IMR-90 (cell line): ENCODE results near the gene CD244. TPM values are rescaled to one million over a fixed set of nuclear protein-coding genes. Genes with fewer than 3 reads are reported as not detected.

Experiments
- ATAC-seq: fragments of 200-7000 bp; cut with Tn5 transposase; 2 replicates; pipeline ENCODE4 v1.9.1; 2020; ENCODE audit warnings: low read depth, mild to moderate bottlenecking, moderate library complexity
- BruUV-seq: library from RNA; stranded (reverse); fragments of 400-500 nt; replicated peaks from 2 replicates; lab custom pipeline; 2021; lab: Mats Ljungman, UMichigan
- CTCF ChIA-PET: fragments of 300-600 bp; formaldehyde crosslinking; extraction: SDS; loops from one replicate; lab custom pipeline; 2021; ENCODE audit warnings: antibody characterized with exemption; lab: Yijun Ruan, JAX
- POLR2A ChIA-PET: fragments of 300-600 bp; sonication (Branson Sonifier 250); formaldehyde crosslinking; loops from one replicate; lab custom pipeline; 2022; ENCODE audit warnings: antibody characterized with exemption; ENCODE audit not compliant: unreplicated experiment; lab: Charles Lee
- DNase-seq: peaks from one replicate; pipeline ENCODE4 v3.0.0; 2013
- H2AFZ ChIP-seq: replicated peaks from 2 replicates; pipeline ENCODE3; 2013; ENCODE audit warnings: low read length, mild to moderate bottlenecking; ENCODE audit not compliant: poor library complexity
- H2AK5ac ChIP-seq: 2 replicates; pipeline ENCODE4 v1.6.1; 2013; ENCODE audit warnings: low read depth, low read length, inconsistent platforms
- H2AK9ac ChIP-seq: replicated peaks from 2 replicates; pipeline ENCODE3; 2013; ENCODE audit warnings: mild to moderate bottlenecking, low read depth, low read length, moderate library complexity; ENCODE audit not compliant: poor library complexity
- H2BK120ac ChIP-seq: 2 replicates; pipeline ENCODE4 v1.6.1; 2013; ENCODE audit warnings: low read depth, low read length, inconsistent platforms
- H2BK15ac ChIP-seq: 3 replicates; pipeline ENCODE4 v1.6.1; 2013; ENCODE audit warnings: low read depth, low read length, inconsistent platforms
- H2BK20ac ChIP-seq: 2 replicates; pipeline ENCODE4 v1.6.1; 2013; ENCODE audit warnings: low read depth, mild to moderate bottlenecking, inconsistent platforms, low read length, moderate library complexity
- H2BK5ac ChIP-seq: 2 replicates; pipeline ENCODE4 v1.6.1; 2013; ENCODE audit warnings: mild to moderate bottlenecking, low read depth, low read length, inconsistent platforms; ENCODE audit not compliant: poor library complexity, severe bottlenecking
- H3K14ac ChIP-seq: replicated peaks from 2 replicates; pipeline ENCODE4 v1.6.1; 2013; ENCODE audit warnings: low read depth, low read length, inconsistent platforms
- H3K18ac ChIP-seq: 2 replicates; pipeline ENCODE4 v1.6.1; 2013; ENCODE audit warnings: low read depth, low read length, control low read depth
- H3K23ac ChIP-seq: 2 replicates; pipeline ENCODE4 v1.6.1; 2013; ENCODE audit warnings: low read depth, low read length, inconsistent platforms
- H3K27ac ChIP-seq: 2 replicates; pipeline ENCODE4 v1.5.1; 2013; ENCODE audit warnings: mild to moderate bottlenecking, control low read depth, low read length; ENCODE audit not compliant: insufficient read depth
- H3K27me3 ChIP-seq: 2 replicates; pipeline ENCODE4 v1.6.1; 2013; ENCODE audit warnings: low read length; ENCODE audit not compliant: control insufficient read depth, insufficient read depth
- H3K36me3 ChIP-seq: 2 replicates; pipeline ENCODE4 v1.6.1; 2013; ENCODE audit warnings: low read length, mixed read lengths; ENCODE audit not compliant: control insufficient read depth, insufficient read depth
- H3K4ac ChIP-seq: 2 replicates; pipeline ENCODE4 v1.6.1; 2013; ENCODE audit warnings: low read depth, low read length, inconsistent platforms
- H3K4me1 ChIP-seq: 2 replicates; pipeline ENCODE4 v1.6.1; 2013; ENCODE audit warnings: low read length, mixed read lengths; ENCODE audit not compliant: control insufficient read depth, insufficient read depth
- H3K4me2 ChIP-seq: 2 replicates; pipeline ENCODE4 v1.6.1; 2013; ENCODE audit warnings: low read depth, mild to moderate bottlenecking, control low read depth, low read length, moderate library complexity
- H3K4me3 ChIP-seq: 2 replicates; pipeline ENCODE4 v1.5.1; 2013; ENCODE audit warnings: low read depth, mild to moderate bottlenecking, control low read depth, low read length, moderate library complexity; ENCODE audit not compliant: insufficient read depth
- H3K56ac ChIP-seq: 2 replicates; pipeline ENCODE4 v1.6.1; 2013; ENCODE audit warnings: low read length, inconsistent platforms; ENCODE audit not compliant: insufficient read depth; ENCODE audit errors: extremely low read depth
- H3K79me1 ChIP-seq, 2 experiments: 2 replicates each; pipeline ENCODE4 v1.6.1; 2013; ENCODE audit warnings: low read length in 2 of 2, inconsistent platforms in 1 of 2, low read depth in 1 of 2
- H3K9ac ChIP-seq: 2 replicates; pipeline ENCODE4 v1.6.1; 2013; ENCODE audit warnings: low read depth, low read length, control low read depth
- H3K9me1 ChIP-seq: 2 replicates; pipeline ENCODE4 v1.6.1; 2013; ENCODE audit warnings: low read length, inconsistent platforms; ENCODE audit not compliant: insufficient read depth
- H3K9me3 ChIP-seq: 2 replicates; pipeline ENCODE4 v1.6.1; 2013; ENCODE audit warnings: low read length; ENCODE audit not compliant: control insufficient read depth, insufficient read depth
- H4K20me1 ChIP-seq: 2 replicates; pipeline ENCODE4 v1.6.1; 2013; ENCODE audit warnings: low read length, inconsistent platforms; ENCODE audit not compliant: insufficient read depth
- H4K5ac ChIP-seq: 2 replicates; pipeline ENCODE4 v1.6.1; 2013; ENCODE audit warnings: mild to moderate bottlenecking, low read depth, low read length, control low read depth
- H4K8ac ChIP-seq, 2 experiments: 2 replicates each; pipeline ENCODE4 v1.6.1; 2013; ENCODE audit warnings: low read depth in 2 of 2, low read length in 2 of 2, control low read depth in 1 of 2, inconsistent platforms in 1 of 2
- H4K91ac ChIP-seq: 2 replicates; pipeline ENCODE4 v1.6.1; 2013; ENCODE audit warnings: low read depth, low read length, inconsistent platforms; ENCODE audit not compliant: insufficient read depth
- BHLHE40 ChIP-seq: fragments of 150-350 bp; IDR thresholded peaks from 2 replicates; pipeline ENCODE4 v1.6.1; 2016; ENCODE audit warnings: mild to moderate bottlenecking, low read depth, low read length
- CEBPB ChIP-seq: IDR thresholded peaks from 2 replicates; pipeline ENCODE4 v1.6.1; 2012; ENCODE audit warnings: low read depth, low read length, improper control_type of control experiment
- CTCF ChIP-seq: conservative IDR thresholded peaks from 2 replicates; pipeline ENCODE4 v1.5.1; 2012; ENCODE audit warnings: mild to moderate bottlenecking, low read depth, low read length, improper control_type of control experiment
- ELK1 ChIP-seq: fragments of 150-350 bp; IDR thresholded peaks from 2 replicates; pipeline ENCODE4 v1.6.1; 2016; ENCODE audit warnings: low read depth, mild to moderate bottlenecking, low read length, moderate library complexity, borderline replicate concordance
- FOS ChIP-seq: fragments of 150-350 bp; IDR thresholded peaks from 2 replicates; pipeline ENCODE4 v1.6.1; 2016; ENCODE audit warnings: low read depth, low read length
- MAFK ChIP-seq: IDR thresholded peaks from 2 replicates; pipeline ENCODE4 v1.6.1; 2012; ENCODE audit warnings: low read depth, low read length, improper control_type of control experiment
- MXI1 ChIP-seq: IDR thresholded peaks from 2 replicates; pipeline ENCODE4 v1.6.1; 2012; ENCODE audit warnings: low read depth, mild to moderate bottlenecking, low read length, moderate library complexity, borderline replicate concordance
- NFE2L2 ChIP-seq: fragments of 150-350 bp; IDR thresholded peaks from 2 replicates; pipeline ENCODE4 v1.6.1; 2016; ENCODE audit warnings: low read depth, mild to moderate bottlenecking, low read length
- POLR2A ChIP-seq: IDR thresholded peaks from 2 replicates; pipeline ENCODE4 v1.6.1; 2012; ENCODE audit warnings: mild to moderate bottlenecking, low read depth, low read length
- RAD21 ChIP-seq: IDR thresholded peaks from 2 replicates; pipeline ENCODE4 v1.6.1; 2012; ENCODE audit warnings: low read length, improper control_type of control experiment
- SMC3 ChIP-seq: fragments of 150-350 bp; IDR thresholded peaks from 2 replicates; pipeline ENCODE4 v1.6.1; 2016; ENCODE audit warnings: low read depth, mild to moderate bottlenecking, antibody characterized with exemption, low read length, moderate library complexity
- WGBS, 2 experiments: methylation state at CpG; one replicate each; pipeline versions ENCODE4 v1.1.5 to v1.1.7; 2013; ENCODE audit warnings: missing lambda C conversion rate in 2 of 2; ENCODE audit not compliant: insufficient read length in 1 of 2; ENCODE audit errors: extremely low coverage in 2 of 2; 5-methylcytosine and 5-hydroxymethylcytosine counted together
- dilution Hi-C: fragments of 300-500 bp; cut with HindIII; formaldehyde crosslinking; loops from one replicate; pipeline ENCODE4 v1.14.3; 2018; ENCODE audit warnings: low sequenced_read_pairs; ENCODE audit not compliant: unreplicated experiment
- in situ Hi-C: fragments of 300-500 bp; cut with MboI; formaldehyde crosslinking; loops from 3 replicates; pipeline ENCODE4 v1.14.3; 2019; ENCODE audit warnings: low sequenced_read_pairs, inconsistent platforms, mixed read lengths
- intact Hi-C: fragments of 100-400 bp; cut with micrococcal nuclease; formaldehyde crosslinking; loops from 2 replicates; pipeline ENCODE4 v1.10.0; 2022
- polyA plus RNA-seq, 3 experiments: library from polyadenylated mRNA; depleted of rRNA; stranded (reverse); fragments of >200 nt; gene quantifications; 2 replicates each; pipeline ENCODE4 v1.2.3, GENCODE V29; 2012; ENCODE audit warnings: low replicate concordance in 1 of 3
- total RNA-seq: library from RNA; depleted of rRNA; stranded (reverse); fragments of >200 nt; gene quantifications from 2 replicates; pipeline ENCODE4 v1.2.3, GENCODE V29; 2012

The CD244 gene
- total and polyA plus RNA-seq, 2 of the 4 experiments (the other 2 are of a cell fraction): not detected

- Histone ChIP-seq H3K4me1 (no peaks in the 10 kb centered on the region), H3K4ac (no peak within 1 kb of the TSS), H3K18ac (no peak within 1 kb of the TSS), H3K56ac (no peak within 1 kb of the TSS), H3K9me1 (no peaks in the 10 kb centered on the region), H4K20me1 (no peaks in the 10 kb centered on the region), H3K9ac (no peak within 1 kb of the TSS), H4K91ac (no peak within 1 kb of the TSS), H4K8ac (no peak within 1 kb of the TSS), H3K9me3 (no peaks in the 10 kb centered on the region), H2BK5ac (no peak within 1 kb of the TSS), H2AK9ac (no peak within 1 kb of the TSS), H3K79me1 (no peaks in the 10 kb centered on the region), H4K5ac (no peak within 1 kb of the TSS), H3K14ac (no peak within 1 kb of the TSS), H2BK120ac (no peak within 1 kb of the TSS), H3K27ac (no peak within 1 kb of the TSS), H3K27me3 (no peaks in the 10 kb centered on the region), H2AFZ (no peak within 1 kb of the TSS), H3K36me3 (no peaks in the 10 kb centered on the region), H3K23ac (no peak within 1 kb of the TSS), H3K4me2 (no peak within 1 kb of the TSS), H2BK15ac (no peak within 1 kb of the TSS), H3K4me3 (no peak within 1 kb of the TSS), H2BK20ac (no peak within 1 kb of the TSS), H2AK5ac (no peak within 1 kb of the TSS)
- ATAC-seq (no peak), DNase-seq (no peak)
- WGBS, 2 experiments: no CpG with 5 or more reads among the region's 5 CpGs
- CTCF ChIA-PET: interaction anchor here (0.6 kb wide), 1 partner anchor 105 kb away, joined by 4 read pairs; no protein-coding TSS in a partner anchor
- POLR2A ChIA-PET: no interaction called here
- no TSS peak for BruUV-seq
- TF ChIP-seq POLR2A (no peak), BHLHE40 (no peak), MXI1 (no peak), ELK1 (no peak), CEBPB (no peak), MAFK (no peak), SMC3 (no peak), CTCF (no peak), NFE2L2 (no peak), FOS (no peak), RAD21 (no peak)
- intact Hi-C loops (no loop called here), in situ Hi-C loops (no loop called here), dilution Hi-C loops (no loop called here)
Observed at GRCh38 chr1:160885042-160885441, 22.4 kb upstream of the CD244 start, which contains the start of gene ITLN1. ITLN1 (minus strand) TSS chr1:160885180; CDS start chr1:160884877, 303 bp downstream.
